Esophagus squamous epithelium (tissue), 5 donors: ENCODE data around the gene FARSA. TPM values are rescaled to one million over a fixed set of nuclear protein-coding genes. Genes with fewer than 3 reads are reported as not detected.
A peak's percentile ranks its signal among the peaks of the same experiment; 100 is the strongest.
"Not testable (repeated sequence)": the region's sequence is repeated elsewhere in the genome, so short reads cannot be mapped to it uniquely, and the experiment has no call there.

ENCODE experiments used
- DNase-seq: peaks from one replicate; lab custom pipeline; 2025; lab: John Stamatoyannopoulos, UW
- H3K27ac ChIP-seq, 4 donors: fragments of 200-600 bp; sonication (generic); one replicate each; pipeline ENCODE4 v1.5.1; 2016 to 2019; ENCODE audit warnings: mild to moderate bottlenecking in 1 of 4
- H3K27me3 ChIP-seq, 4 donors: fragments of 200-600 bp; sonication (generic); 1 replicate in 3 of 4; 2 replicates in 1 of 4; pipeline versions ENCODE4 v1.5.1 to v1.6.0; 2017 to 2021; ENCODE audit warnings: antibody characterized with exemption in 1 of 4
- H3K36me3 ChIP-seq, 3 donors: fragments of 200-600 bp; sonication (generic); one replicate each; pipeline ENCODE4 v1.5.1; 2016 to 2019
- H3K4me1 ChIP-seq, 3 donors: fragments of 200-600 bp; sonication (generic); one replicate each; pipeline ENCODE4 v1.5.1; 2017 to 2019
- H3K4me3 ChIP-seq, 4 donors: fragments of 200-600 bp; sonication (generic); 1 replicate in 3 of 4; 2 replicates in 1 of 4; pipeline ENCODE4 v1.5.1; 2016 to 2019; ENCODE audit warnings: mild to moderate bottlenecking in 2 of 4, moderate library complexity in 1 of 4
- H3K9me3 ChIP-seq, 3 donors: fragments of 200-600 bp; sonication (generic); one replicate each; pipeline ENCODE4 v1.5.1; 2016 to 2019
- CTCF ChIP-seq, 6 experiments: fragments of 450-650 bp in 4 of 6; fragments of 200-600 bp in 2 of 6; sonication (generic) in 2 of 6; IDR thresholded peaks; one replicate each; pipeline ENCODE4 v1.5.1; 2016 to 2019; ENCODE audit warnings: antibody characterized with exemption in 6 of 6, mild to moderate bottlenecking in 4 of 6, moderate library complexity in 4 of 6
- POLR2A ChIP-seq, 4 donors: fragments of 450-650 bp; IDR thresholded peaks; one replicate each; pipeline ENCODE4 v1.6.1; 2017; ENCODE audit warnings: antibody characterized with exemption in 4 of 4, mild to moderate bottlenecking in 4 of 4, moderate library complexity in 3 of 4
- WGBS, 2 donors: methylation state at CpG; one replicate each; pipeline ENCODE4 v1.1.5; 2018; 5-methylcytosine and 5-hydroxymethylcytosine counted together
- intact Hi-C: fragments of 100-400 bp; cut with DNase I; formaldehyde crosslinking; loops from one replicate; pipeline ENCODE4 v1.15.0; 2022
- total RNA-seq, 4 donors: library from RNA; depleted of rRNA; stranded (reverse); fragments of >200 nt; gene quantifications; one replicate each; pipeline ENCODE4 v1.1.0, GENCODE V29; 2016
- donor health status: DM: yes; HTN: yes; CAD: no.

Gene FARSA
- 10 to 100 TPM; 47.7 to 53.8 (median 51.0) TPM for total RNA-seq

GRCh38 chr19:12933287-12934072 is at the start of gene FARSA:
FARSA (minus strand) TSS chr19:12933711; CDS start chr19:12933696, 15 bp downstream.
- TF ChIP-seq POLR2A (IDR thresholded peaks at IDR 0.05) (peak in 3 of 4 donors; percentile 40 to 57 (median 44)), CTCF (IDR thresholded peaks at IDR 0.05) (peak in 1 of 6 experiments; percentile 5)
- 0 to 2% methylated on average over 4 to 10 of the region's 51 CpGs for whole genome bisulfite sequencing, 2 donors
- H3K4me3 ChIP-seq, result peak within 1 kb of the TSS; percentile 67 to 98 (median 75)
- intact Hi-C loops, result no loop called here
- H3K27me3 ChIP-seq, result no peaks in the 10 kb centered on the region
- no peaks in the 10 kb centered on the region for H3K9me3 ChIP-seq
- peak; percentile 58 for DNase-seq
- peaks cover 16 to 44% (median 19%) of the 10 kb centered on the region in 3 donors for H3K4me1 ChIP-seq
- peaks cover 10 to 34% (median 14%) of the 10 kb centered on the region in 3 donors for H3K36me3 ChIP-seq
- peak within 1 kb of the TSS; percentile 81 to 88 (median 81) for H3K27ac ChIP-seq

- Histone ChIP-seq H3K36me3 (no peaks in the 10 kb centered on the region), H3K27ac (no peak overlapping the region), H3K4me3 (peak overlapping the region in 3 of 4 donors; percentile 14 to 50 (median 36)), H3K4me1 (peaks cover 0 to 22% (median 0%) of the 10 kb centered on the region in 3 donors), H3K27me3 (no peaks in the 10 kb centered on the region), H3K9me3 (no peaks in the 10 kb centered on the region)
- 39 to 57% methylated on average over 10 of the region's 10 CpGs for WGBS, 2 donors
- TF ChIP-seq POLR2A (IDR thresholded peaks at IDR 0.05) (no peak), CTCF (IDR thresholded peaks at IDR 0.05) (no peak)
- intact Hi-C loops, result loop anchor here (5.0 kb wide), 2 partner anchors 79 to 109 kb away; no protein-coding TSS in a partner anchor
- DNase-seq, result no peak
Observed at GRCh38 chr19:12983091-12983490, 49.6 kb upstream of the FARSA start.

DNA sequence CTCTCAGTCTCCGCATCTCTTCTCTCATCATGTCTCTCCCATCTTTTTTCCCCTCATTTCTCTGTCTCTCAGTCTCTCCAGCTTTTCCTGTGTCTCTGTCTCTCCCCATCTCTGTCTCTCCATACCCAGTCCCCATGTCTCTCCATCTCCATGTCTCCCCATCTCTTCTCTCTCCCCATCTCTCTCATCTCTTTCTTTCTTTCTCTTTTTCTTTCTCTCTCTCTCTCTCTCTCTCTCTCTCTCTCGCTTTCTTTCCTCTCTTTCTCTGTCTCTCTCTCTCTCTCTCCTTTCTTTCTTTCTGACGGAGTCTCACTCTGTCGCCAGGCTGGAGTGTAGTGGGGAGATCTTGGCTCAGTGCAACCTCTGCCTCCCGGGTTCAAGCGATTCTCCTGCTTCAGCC is 49.1 kb upstream of the FARSA start:
- Histone ChIP-seq H3K36me3 (no peaks in the 10 kb centered on the region), H3K4me3 (no peak overlapping the region), H3K4me1 (peaks cover 0 to 22% (median 0%) of the 10 kb centered on the region in 3 donors), H3K27ac (no peak overlapping the region), H3K9me3 (no peaks in the 10 kb centered on the region), H3K27me3 (no peaks in the 10 kb centered on the region)
- intact Hi-C loops, result loop anchor here (5.0 kb wide), 2 partner anchors 80 to 110 kb away; no protein-coding TSS in a partner anchor
- TF ChIP-seq POLR2A (IDR thresholded peaks at IDR 0.05), result no peak
- no peak for TF ChIP-seq CTCF (IDR thresholded peaks at IDR 0.05)
- 87 to 90% methylated on average over 3 to 6 of the region's 6 CpGs for WGBS, 2 donors
- no peak for DNase-seq

- Histone ChIP-seq H3K4me3 (no peak overlapping the region), H3K27me3 (peaks cover 0 to 9% (median 0%) of the 10 kb centered on the region in 4 donors), H3K27ac (no peak overlapping the region), H3K4me1 (peaks cover 0 to 17% (median 0%) of the 10 kb centered on the region in 3 donors), H3K36me3 (no peaks in the 10 kb centered on the region), H3K9me3 (no peaks in the 10 kb centered on the region)
- DNase-seq, result no peak
- intact Hi-C loops, result loop anchor here (5.0 kb wide), 3 partner anchors 82 to 282 kb away; no protein-coding TSS in a partner anchor
- 76 to 92% methylated on average over 3 of the region's 3 CpGs for WGBS, 2 donors
- no peak for TF ChIP-seq CTCF (IDR thresholded peaks at IDR 0.05)
Observed at GRCh38 chr19:12979974-12980373, 46.5 kb upstream of the FARSA start.

- 62 to 63% methylated on average over 6 to 7 of the region's 7 CpGs for WGBS, 2 donors
- peaks cover 0 to 11% (median 0%) of the 10 kb centered on the region in 4 donors for H3K27me3 ChIP-seq
- intact Hi-C loops, result loop anchor here (5.0 kb wide), 1 partner anchor 286 kb away; no protein-coding TSS in a partner anchor
- not testable (repeated sequence) for H3K4me3 ChIP-seq, H3K36me3 ChIP-seq, H3K27ac ChIP-seq, H3K4me1 ChIP-seq, H3K9me3 ChIP-seq, DNase-seq
Observed at GRCh38 chr19:12976109-12976508, 42.6 kb upstream of the FARSA start.
